Measurements from ENCODE around the gene RNF145.

GRCh38 chr5:159189310-159189709 lies 20.0 kb downstream of the RNF145 start:
- no peak for TF ChIP-seq ZFP36 (IDR thresholded peaks at IDR 0.05; ENCODE audit: borderline replicate concordance, low read depth, low read length, partially characterized antibody)
- no peak for TF ChIP-seq CEBPZ (IDR thresholded peaks at IDR 0.05; ENCODE audit: low read length)
- TF ChIP-seq HOXD1 (CRISPR knock-in tag; IDR thresholded peaks at IDR 0.05): no peak
- TF ChIP-seq POLR2AphosphoS5 (IDR thresholded peaks at IDR 0.05; ENCODE audit: low read depth, low read length): no peak
- no peak for TF ChIP-seq ZNF414 (CRISPR knock-in tag; IDR thresholded peaks at IDR 0.05)
- TF ChIP-seq TFAP4 (IDR thresholded peaks at IDR 0.05; ENCODE audit: borderline replicate concordance, low read depth): no peak
- no peak for TF ChIP-seq ZNF737 (CRISPR knock-in tag; IDR thresholded peaks at IDR 0.05; ENCODE audit: borderline replicate concordance)

Measured in HepG2 (cell line).